Epithelial cell of prostate (primary cell): Measurements from ENCODE around the gene CYP1A2.
A peak's percentile ranks its signal among the peaks of the same experiment; 100 is the strongest.

ENCODE experiments used
- DNase-seq: peaks from one replicate; pipeline ENCODE4 v3.0.0-alpha.2; 2011; ENCODE audit warnings: low read depth, low spot score
- H3K27ac ChIP-seq: fragments of 450-650 bp; 2 replicates; pipeline ENCODE4 v1.5.1; 2017; ENCODE audit warnings: mild to moderate bottlenecking

The CYP1A2 gene

DNA sequence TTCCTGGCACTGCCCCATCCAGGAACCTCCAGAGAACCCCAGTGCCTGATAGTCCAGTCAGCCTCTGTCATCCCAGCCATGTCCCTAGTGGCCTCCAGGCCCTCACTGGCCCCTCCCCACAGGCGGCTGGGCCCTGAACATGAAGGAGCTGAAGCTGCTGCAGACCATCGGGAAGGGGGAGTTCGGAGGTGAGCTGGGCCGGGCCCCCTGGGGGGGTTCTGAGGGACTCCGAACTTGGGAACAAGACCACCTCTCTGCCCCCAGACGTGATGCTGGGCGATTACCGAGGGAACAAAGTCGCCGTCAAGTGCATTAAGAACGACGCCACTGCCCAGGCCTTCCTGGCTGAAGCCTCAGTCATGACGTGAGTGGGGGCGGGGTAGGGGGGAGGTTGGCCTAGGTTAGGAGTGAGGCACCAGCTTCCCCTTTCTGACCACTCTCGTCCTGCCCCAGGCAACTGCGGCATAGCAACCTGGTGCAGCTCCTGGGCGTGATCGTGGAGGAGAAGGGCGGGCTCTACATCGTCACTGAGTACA, 52.0 kb downstream of the CYP1A2 start:
- H3K27ac ChIP-seq = peak overlapping the region; percentile 88
- no peak for DNase-seq

DNA sequence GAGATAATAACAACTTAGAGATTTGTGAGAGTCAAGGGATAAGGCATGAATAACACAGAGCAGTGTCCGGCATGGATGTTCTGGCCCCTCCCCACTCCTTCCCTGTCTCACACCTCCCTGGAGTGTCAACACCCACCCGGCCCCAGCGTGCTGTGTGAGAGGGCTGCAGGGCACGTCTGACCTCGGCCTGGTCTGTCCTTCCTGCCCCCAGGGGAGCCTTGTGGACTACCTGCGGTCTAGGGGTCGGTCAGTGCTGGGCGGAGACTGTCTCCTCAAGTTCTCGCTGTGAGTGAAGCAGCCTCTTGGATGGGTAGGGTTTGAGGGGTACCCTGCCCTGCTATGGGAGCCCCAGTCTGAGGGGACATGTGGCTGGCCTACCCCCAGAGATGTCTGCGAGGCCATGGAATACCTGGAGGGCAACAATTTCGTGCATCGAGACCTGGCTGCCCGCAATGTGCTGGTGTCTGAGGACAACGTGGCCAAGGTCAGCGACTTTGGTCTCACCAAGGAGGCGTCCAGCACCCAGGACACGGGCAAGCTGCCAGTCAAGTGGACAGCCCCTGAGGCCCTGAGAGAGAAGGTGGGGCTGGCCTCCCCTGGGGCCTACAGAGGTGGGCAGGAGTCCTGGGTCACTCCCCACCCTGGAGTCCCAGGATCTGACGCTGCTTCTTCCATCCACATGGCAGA, 52.8 kb downstream of the CYP1A2 start:
- no peak overlapping the region for H3K27ac ChIP-seq

DNA sequence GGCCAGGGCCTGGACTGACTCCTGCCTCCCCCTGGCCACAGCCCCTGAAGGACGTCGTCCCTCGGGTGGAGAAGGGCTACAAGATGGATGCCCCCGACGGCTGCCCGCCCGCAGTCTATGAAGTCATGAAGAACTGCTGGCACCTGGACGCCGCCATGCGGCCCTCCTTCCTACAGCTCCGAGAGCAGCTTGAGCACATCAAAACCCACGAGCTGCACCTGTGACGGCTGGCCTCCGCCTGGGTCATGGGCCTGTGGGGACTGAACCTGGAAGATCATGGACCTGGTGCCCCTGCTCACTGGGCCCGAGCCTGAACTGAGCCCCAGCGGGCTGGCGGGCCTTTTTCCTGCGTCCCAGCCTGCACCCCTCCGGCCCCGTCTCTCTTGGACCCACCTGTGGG, 53.6 kb downstream of the CYP1A2 start:
- no peak overlapping the region for H3K27ac ChIP-seq
- DNase-seq = no peak

More for the DNA sequence above, 52.8 kb downstream of the CYP1A2 start:
- no peak for DNase-seq

DNA sequence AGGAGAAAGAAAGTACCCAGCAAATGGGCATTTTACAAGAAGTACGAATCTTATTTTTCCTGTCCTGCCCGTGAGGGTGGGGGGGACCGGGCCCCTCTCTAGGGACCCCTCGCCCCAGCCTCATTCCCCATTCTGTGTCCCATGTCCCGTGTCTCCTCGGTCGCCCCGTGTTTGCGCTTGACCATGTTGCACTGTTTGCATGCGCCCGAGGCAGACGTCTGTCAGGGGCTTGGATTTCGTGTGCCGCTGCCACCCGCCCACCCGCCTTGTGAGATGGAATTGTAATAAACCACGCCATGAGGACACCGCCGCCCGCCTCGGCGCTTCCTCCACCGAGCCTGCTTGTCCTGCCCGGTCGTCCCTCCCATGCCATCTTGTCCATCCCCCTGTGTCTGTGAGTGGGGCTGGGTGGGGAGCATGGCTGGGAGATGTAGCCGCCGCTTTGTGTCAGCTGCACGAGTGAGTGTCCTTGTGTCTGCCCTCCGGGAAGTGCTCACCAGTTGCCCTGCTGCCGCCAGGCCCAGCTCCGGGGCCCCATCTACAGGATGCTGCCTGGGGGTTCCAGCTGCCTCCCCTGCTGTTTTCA, 54.3 kb downstream of the CYP1A2 start:
- no peak overlapping the region for H3K27ac ChIP-seq

DNA sequence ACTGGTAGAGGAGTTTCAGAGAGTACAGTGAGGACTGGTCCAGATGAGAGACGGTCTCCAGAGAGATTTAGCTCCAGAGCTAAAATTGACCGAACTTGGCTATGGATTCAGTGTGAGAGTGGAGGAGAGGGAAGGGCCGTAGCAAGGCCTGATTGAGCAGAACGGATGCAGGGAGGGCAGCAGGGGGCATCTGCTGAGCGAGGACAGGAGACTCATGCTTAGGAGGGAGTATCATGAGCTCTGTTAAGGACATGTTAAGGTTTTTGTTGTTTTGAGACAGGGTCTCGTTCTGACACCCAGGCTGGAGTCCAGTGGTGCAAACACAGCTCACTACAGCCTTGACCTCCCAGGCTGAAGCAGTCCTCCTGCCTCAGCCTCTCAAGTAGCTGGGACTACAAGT, 56.3 kb downstream of the CYP1A2 start:
- H3K27ac ChIP-seq = no peak overlapping the region
- no peak for DNase-seq

More for the DNA sequence above, 54.3 kb downstream of the CYP1A2 start:
- no peak for DNase-seq
